ENCODE data around the gene EIF3I. TPM values are rescaled to one million over a fixed set of nuclear protein-coding genes. Genes with fewer than 3 reads are reported as not detected.

EIF3I gene
- polyA plus RNA-seq, 1 experiment, result 478 TPM

DNA sequence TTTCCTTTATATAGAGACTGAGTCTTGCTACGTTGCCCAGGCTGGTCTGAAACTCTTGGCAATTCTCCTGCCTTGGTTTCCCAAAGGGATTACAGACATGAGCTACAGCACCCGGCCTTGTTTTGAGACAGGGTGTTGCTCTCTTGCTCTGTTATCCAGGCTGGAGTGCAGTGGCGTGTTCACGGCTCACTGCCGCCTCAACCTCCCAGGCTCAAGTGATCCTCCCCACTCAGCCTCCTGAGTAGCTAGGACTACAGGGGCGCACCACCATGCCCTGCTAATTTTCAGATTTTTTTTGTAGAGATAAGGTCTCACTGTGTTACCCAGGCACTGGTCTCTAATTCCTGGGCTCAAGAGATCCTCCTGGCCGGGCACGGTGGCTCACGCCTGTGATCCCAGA, 43.6 kb downstream of the EIF3I start:
- no peaks in the 10 kb centered on the region for H3K36me3 ChIP-seq (ENCODE audit: control insufficient read depth, insufficient read depth, low read length)
- no peaks in the 10 kb centered on the region for H3K27me3 ChIP-seq (ENCODE audit: control insufficient read depth, insufficient read depth, low read length)
- TF ChIP-seq, protein P1, sequence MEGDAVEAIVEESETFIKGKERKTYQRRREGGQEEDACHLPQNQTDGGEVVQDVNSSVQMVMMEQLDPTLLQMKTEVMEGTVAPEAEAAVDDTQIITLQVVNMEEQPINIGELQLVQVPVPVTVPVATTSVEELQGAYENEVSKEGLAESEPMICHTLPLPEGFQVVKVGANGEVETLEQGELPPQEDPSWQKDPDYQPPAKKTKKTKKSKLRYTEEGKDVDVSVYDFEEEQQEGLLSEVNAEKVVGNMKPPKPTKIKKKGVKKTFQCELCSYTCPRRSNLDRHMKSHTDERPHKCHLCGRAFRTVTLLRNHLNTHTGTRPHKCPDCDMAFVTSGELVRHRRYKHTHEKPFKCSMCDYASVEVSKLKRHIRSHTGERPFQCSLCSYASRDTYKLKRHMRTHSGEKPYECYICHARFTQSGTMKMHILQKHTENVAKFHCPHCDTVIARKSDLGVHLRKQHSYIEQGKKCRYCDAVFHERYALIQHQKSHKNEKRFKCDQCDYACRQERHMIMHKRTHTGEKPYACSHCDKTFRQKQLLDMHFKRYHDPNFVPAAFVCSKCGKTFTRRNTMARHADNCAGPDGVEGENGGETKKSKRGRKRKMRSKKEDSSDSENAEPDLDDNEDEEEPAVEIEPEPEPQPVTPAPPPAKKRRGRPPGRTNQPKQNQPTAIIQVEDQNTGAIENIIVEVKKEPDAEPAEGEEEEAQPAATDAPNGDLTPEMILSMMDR (IDR thresholded peaks at IDR 0.05; ENCODE audit: insufficient read depth, low read depth, low read length), result no peak
- POLR2A ChIA-PET, result no interaction called here
- CTCF ChIA-PET, result no interaction called here
- no peak overlapping the region for H3K4me3 ChIP-seq (ENCODE audit: low read depth, low read length)
- DNase-seq (ENCODE audit: low read depth), result no peak

DNA sequence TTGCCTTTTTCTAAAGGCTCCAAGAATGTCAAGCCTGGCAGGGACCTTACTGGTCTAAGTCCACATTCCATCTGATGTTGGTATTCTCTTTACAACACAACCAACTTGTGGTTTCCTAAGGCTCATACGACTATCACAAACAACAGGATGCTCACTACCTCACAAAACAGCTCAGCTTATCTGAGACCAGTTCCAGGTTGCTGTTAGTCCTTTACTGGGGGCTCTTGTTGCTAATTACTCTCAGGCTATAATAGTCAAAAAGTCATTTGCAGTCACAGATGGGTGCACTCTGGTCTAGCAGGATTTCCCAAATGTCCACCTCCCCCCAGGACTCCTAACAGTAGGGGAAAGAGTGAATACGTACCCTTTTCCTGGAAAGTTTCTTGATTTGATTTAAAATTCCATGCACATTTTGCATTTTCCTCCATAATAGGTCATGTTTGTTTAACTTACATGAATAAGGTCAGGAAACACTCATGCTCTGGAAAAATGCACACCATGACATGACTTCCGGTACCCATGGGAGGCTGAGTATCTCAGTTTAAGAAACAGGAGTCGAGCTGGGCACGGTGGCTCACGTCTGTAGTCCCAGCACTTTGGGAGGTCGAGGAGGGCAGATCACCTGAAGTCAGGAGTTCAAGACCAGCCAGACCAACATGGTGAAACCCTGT, 44.8 kb downstream of the EIF3I start:
- H3K36me3 ChIP-seq (ENCODE audit: control insufficient read depth, insufficient read depth, low read length), result no peaks in the 10 kb centered on the region
- no peaks in the 10 kb centered on the region for H3K27me3 ChIP-seq (ENCODE audit: control insufficient read depth, insufficient read depth, low read length)
- TF ChIP-seq, protein P1 (IDR thresholded peaks at IDR 0.05; ENCODE audit: insufficient read depth, low read depth, low read length), result no peak
- POLR2A ChIA-PET, result no interaction called here
- no peak overlapping the region for H3K4me3 ChIP-seq (ENCODE audit: low read depth, low read length)
- DNase-seq (ENCODE audit: low read depth), result no peak
- CTCF ChIA-PET, result no interaction called here

DNA sequence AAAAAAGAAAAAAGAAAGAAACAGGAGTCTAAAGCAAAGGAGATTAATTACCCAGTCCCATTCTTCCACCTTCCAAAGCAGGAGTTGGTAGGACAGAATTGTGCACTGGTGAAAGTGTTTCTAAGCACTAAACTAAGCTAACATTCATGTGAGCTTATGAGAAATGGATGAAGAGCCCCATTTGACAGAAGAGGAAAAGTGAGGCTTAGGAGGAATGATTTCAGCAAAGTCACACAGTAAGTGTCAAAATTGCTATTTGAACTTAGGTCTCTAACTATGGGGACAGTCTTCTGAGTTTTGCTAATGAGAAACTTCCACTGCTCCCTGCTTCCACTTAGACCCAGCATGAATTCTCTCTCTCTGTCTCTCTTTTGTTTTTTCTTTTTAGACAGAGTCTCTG, 47.5 kb downstream of the EIF3I start:
- ChIA-PET CTCF (interaction anchor here (2.0 kb wide), 1 partner anchor 54 kb away, joined by 5 read pairs; no protein-coding TSS in a partner anchor), POLR2A (no interaction called here)
- H3K27me3 ChIP-seq (ENCODE audit: control insufficient read depth, insufficient read depth, low read length), result peaks cover 12% of the 10 kb centered on the region
- TF ChIP-seq, protein P1 (IDR thresholded peaks at IDR 0.05; ENCODE audit: insufficient read depth, low read depth, low read length), result no peak
- no peaks in the 10 kb centered on the region for H3K36me3 ChIP-seq (ENCODE audit: control insufficient read depth, insufficient read depth, low read length)
- H3K4me3 ChIP-seq (ENCODE audit: low read depth, low read length), result no peak overlapping the region
- DNase-seq (ENCODE audit: low read depth), result no peak

DNA sequence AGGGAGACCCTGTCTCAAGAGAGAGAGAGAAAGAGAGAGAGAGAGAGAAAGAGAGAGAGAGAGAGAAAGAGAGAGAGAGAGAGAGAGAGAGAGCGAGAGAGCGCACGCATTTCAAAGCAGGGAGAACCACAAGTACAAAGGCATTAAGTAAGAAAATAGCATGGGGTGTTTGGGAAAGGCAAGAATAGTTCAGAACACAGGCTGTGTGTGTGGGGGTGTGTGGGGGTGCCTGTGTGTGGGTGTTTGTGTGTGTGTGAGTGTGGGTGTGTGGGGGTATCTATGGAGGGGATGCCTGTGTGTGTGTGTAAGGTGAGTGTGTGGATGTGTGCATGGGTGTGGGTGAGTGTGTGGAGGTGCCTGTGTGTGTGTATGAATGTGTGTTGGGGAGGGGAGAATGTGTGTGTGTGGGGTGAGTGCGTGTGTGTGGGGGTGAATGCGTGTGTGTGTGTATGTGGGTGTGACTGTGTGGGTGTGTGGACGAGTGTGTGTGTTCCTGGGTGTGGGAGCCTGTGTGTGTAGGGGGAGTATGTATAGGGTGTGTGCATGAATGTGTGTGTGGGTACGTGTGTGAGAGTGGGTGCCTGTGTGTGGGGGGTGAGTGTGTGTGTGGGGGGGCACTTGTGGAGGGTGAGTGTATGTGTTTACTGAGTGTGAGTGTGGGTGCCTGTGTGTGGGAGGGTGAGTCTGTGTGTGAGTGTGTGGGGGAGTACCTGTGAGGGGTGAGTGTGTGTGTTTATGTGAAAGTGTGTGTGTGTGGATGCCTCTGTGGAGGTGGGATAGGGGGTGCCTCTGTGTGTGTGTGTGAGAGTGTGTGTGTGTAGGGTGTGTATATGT, 50.6 kb downstream of the EIF3I start:
- ChIA-PET CTCF (no interaction called here), POLR2A (no interaction called here)
- TF ChIP-seq, protein P1 (IDR thresholded peaks at IDR 0.05; ENCODE audit: insufficient read depth, low read depth, low read length), result no peak
- Histone ChIP-seq H3K36me3 (ENCODE audit: control insufficient read depth, insufficient read depth, low read length) (no peaks in the 10 kb centered on the region), H3K4me3 (ENCODE audit: low read depth, low read length) (no peak overlapping the region), H3K27me3 (ENCODE audit: control insufficient read depth, insufficient read depth, low read length) (peaks cover 22% of the 10 kb centered on the region)
- no peak for DNase-seq (ENCODE audit: low read depth)

DNA sequence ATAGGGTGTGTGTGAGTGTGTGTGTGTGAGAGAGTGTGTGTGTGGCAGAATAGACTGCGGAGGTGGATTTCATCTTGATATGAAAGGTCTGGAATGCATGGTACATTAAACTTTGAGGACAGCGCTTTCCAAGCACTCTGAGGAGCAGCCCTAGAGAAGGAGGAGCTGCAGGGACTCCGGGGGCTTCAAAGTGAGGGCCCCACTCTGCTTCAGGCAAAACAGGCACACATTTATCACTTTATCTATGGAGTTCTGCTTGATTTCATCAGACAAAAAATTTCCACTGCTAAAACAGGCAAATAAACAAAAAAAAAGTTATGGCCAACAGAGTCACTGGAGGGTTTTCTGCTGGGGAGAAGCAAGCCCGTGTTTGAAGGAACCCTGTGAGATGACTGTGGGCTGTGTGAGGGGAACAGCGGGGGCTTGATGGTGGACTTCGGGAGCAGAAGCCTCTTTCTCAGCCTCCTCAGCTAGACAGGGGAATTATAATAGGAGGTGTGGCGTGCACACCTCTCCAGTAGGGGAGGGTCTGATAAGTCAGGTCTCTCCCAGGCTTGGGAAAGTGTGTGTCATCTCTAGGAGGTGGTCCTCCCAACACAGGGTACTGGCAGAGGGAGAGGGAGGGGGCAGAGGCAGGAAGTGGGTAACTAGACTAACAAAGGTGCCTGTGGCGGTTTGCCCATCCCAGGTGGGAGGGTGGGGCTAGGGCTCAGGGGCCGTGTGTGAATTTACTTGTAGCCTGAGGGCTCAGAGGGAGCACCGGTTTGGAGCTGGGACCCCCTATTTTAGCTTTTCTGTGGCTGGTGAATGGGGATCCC, 51.4 kb downstream of the EIF3I start:
- ChIA-PET POLR2A (no interaction called here), CTCF (interaction anchor here (0.6 kb wide), 1 partner anchor 34 kb away, joined by 3 read pairs; no protein-coding TSS in a partner anchor)
- H3K36me3 ChIP-seq (ENCODE audit: control insufficient read depth, insufficient read depth, low read length), result no peaks in the 10 kb centered on the region
- no peak for DNase-seq (ENCODE audit: low read depth)
- H3K4me3 ChIP-seq (ENCODE audit: low read depth, low read length), result no peak overlapping the region
- TF ChIP-seq, protein P1 (IDR thresholded peaks at IDR 0.05; ENCODE audit: insufficient read depth, low read depth, low read length), result no peak
- peaks cover 22% of the 10 kb centered on the region for H3K27me3 ChIP-seq (ENCODE audit: control insufficient read depth, insufficient read depth, low read length)

Data from BJ (cell line).